CD4-positive, alpha-beta T cell (primary cell): ENCODE results near the gene SLC41A3. TPM values are rescaled to one million over a fixed set of nuclear protein-coding genes. Genes with fewer than 3 reads are reported as not detected.

Experiments used
- ATAC-seq: fragments of 200-7000 bp; cut with Tn5 transposase; one replicate; pipeline ENCODE4 v1.10.0; 2022; ENCODE audit warnings: mild to moderate bottlenecking; ENCODE audit not compliant: poor library complexity
- CTCF ChIA-PET: fragments of 350-600 bp; sonication (Branson Sonifier 250); formaldehyde crosslinking; loops from one replicate; lab custom pipeline; 2021; ENCODE audit warnings: antibody characterized with exemption, inconsistent platforms; lab: Charles Lee
- POLR2A ChIA-PET: fragments of 350-600 bp; sonication (Branson Sonifier 250); formaldehyde crosslinking; loops from one replicate; lab custom pipeline; 2021; ENCODE audit warnings: antibody characterized with exemption, inconsistent platforms; lab: Charles Lee
- DNase-seq, 14 experiments: peaks; one replicate each; pipeline ENCODE4 v3.0.0-alpha.2; 2013 to 2020; ENCODE audit warnings: mixed read lengths in 2 of 14
- H3K27ac ChIP-seq, 2 donors: one replicate each; pipeline versions ENCODE4 v1.5.1 to v1.7.0; 2013; ENCODE audit warnings: low read length in 2 of 2, low read depth in 1 of 2, mild to moderate bottlenecking in 1 of 2
- H3K27me3 ChIP-seq, 2 experiments: 1 replicate in 1 of 2; 2 replicates in 1 of 2; pipeline versions ENCODE4 v1.6.1 to v1.7.0; 2013; ENCODE audit warnings: low read length in 2 of 2, control low read depth in 1 of 2, mild to moderate bottlenecking in 1 of 2, moderate library complexity in 1 of 2; ENCODE audit not compliant: insufficient read depth in 2 of 2, control insufficient read depth in 1 of 2
- H3K36me3 ChIP-seq: one replicate; pipeline ENCODE4 v1.6.1; 2013; ENCODE audit warnings: low read length, control low read depth; ENCODE audit not compliant: insufficient read depth
- H3K4me1 ChIP-seq: one replicate; pipeline ENCODE4 v1.6.1; 2013; ENCODE audit warnings: low read length, control low read depth; ENCODE audit not compliant: insufficient read depth
- H3K4me3 ChIP-seq: one replicate; pipeline ENCODE4 v1.5.1; 2013; ENCODE audit warnings: mild to moderate bottlenecking, low read length, moderate library complexity
- H3K9me3 ChIP-seq, 2 experiments: 1 replicate in 1 of 2; 2 replicates in 1 of 2; pipeline versions ENCODE4 v1.6.1 to v1.7.0; 2013; ENCODE audit warnings: low read length in 2 of 2, mild to moderate bottlenecking in 2 of 2, control low read depth in 1 of 2, moderate library complexity in 1 of 2; ENCODE audit not compliant: control insufficient read depth in 1 of 2, insufficient read depth in 1 of 2
- H3K27ac Mint-ChIP-seq: one replicate; pipeline ENCODE4 v1.8.0; 2020; ENCODE audit warnings: mixed read lengths
- H3K27me3 Mint-ChIP-seq: one replicate; pipeline ENCODE4 v1.8.0; 2021; ENCODE audit warnings: mixed read lengths
- H3K36me3 Mint-ChIP-seq: one replicate; pipeline ENCODE4 v1.8.0; 2021; ENCODE audit warnings: low read depth, mixed read lengths
- H3K4me1 Mint-ChIP-seq: one replicate; pipeline ENCODE4 v1.8.0; 2021; ENCODE audit warnings: low read depth, mixed read lengths
- H3K4me3 Mint-ChIP-seq: one replicate; pipeline ENCODE4 v1.8.0; 2020; ENCODE audit warnings: mild to moderate bottlenecking, mixed read lengths
- H3K9me3 Mint-ChIP-seq: one replicate; pipeline ENCODE4 v1.8.0; 2020; ENCODE audit warnings: mixed read lengths
- intact Hi-C, 2 experiments: fragments of 100-400 bp; cut with DNase I in 1 of 2; cut with micrococcal nuclease in 1 of 2; formaldehyde crosslinking; loops; one replicate each; pipeline versions ENCODE4 v1.15.1 to v1.9.0; 2023 to 2025; cut with DNase I, micrococcal nuclease
- polyA plus RNA-seq, 2 donors: library from polyadenylated mRNA; unstranded; fragments of 120-200 nt; gene quantifications; one replicate each; pipeline ENCODE4 v1.2.1, GENCODE V29; 2013
- total RNA-seq, 174 experiments: library from RNA in 2 of 174; stranded (reverse) in 2 of 174; gene quantifications; one replicate each; pipeline ENCODE4 v1.2.3 and lab custom pipeline; 2021 to 2026
- TF ChIP-seq, protein P1 (sequence below): fragments of 200-600 bp; IDR thresholded peaks from one replicate; pipeline ENCODE4 v1.8.0; 2022; ENCODE audit warnings: antibody characterized with exemption, mild to moderate bottlenecking

Gene SLC41A3
- total RNA-seq (10 to 100 TPM; 26.5 to 29.1 TPM), total RNA-seq (lab: John Stamatoyannopoulos, UW) (16.8 to 46.6 (median 26.8) reads per million in 172 experiments)
- 26.5 TPM for polyA plus RNA-seq (2013, experiment 1 of 2)
- 26.5 TPM for polyA plus RNA-seq (2013, experiment 2 of 2)

DNA sequence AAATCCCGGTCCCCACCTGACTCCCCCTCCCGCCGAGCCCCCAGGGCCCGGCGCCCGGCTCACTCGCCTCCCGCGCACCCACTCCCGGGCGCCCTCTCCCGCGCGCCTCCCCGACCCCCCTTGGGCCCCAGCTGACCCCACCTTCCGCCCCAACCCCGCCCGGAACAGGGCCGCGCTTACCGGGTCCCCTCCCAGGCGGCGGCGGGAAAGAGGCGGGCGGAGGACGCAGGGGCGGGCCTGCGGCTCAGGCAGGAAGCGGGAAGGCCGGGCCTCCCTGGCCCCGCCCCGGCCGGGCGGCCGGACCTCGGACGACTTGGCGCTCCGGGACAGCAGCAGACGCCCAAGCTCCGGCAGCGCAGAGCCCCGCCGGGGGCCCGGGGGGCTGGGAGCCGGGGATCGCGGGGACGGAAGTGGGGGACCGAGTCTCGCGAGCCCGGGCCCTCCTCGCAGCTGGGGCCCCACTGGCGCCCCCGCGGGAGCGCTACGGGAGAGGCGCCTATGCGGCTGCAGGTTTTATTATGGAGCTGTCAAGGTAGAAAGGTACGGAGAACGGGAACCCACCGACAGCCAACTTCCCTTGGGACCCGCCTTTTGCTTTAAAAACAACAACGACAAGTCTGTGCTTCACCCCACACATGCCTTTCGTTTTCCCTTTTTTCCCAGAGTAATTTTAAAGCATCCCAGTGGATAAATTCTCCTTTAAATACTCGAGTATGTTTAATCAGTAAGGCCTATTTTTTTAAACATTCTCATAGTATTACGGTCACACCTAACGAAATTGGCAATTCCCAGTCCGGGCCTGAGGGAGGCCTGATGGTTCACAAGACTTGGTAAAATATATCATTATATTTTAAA lies at the start of gene SLC41A3:
SLC41A3 (minus strand) TSS at position 212 of the 855 bp plus-strand sequence. CDS start 15,905 bp downstream, outside the sequence.
- ChIA-PET CTCF (interaction anchor here (0.7 to 1.1 kb wide), 5 partner anchors 11 to 582 kb away, joined by 3 to 4 read pairs (median 3); no protein-coding TSS in a partner anchor), POLR2A (interaction anchor here (0.7 to 1.4 kb wide), 9 partner anchors 12 to 1588 kb away, joined by 3 to 23 read pairs (median 5); partner anchors contain the start of genes ABTB1 and ZXDC)
- peak within 1 kb of the TSS; percentile 70 for H3K4me3 ChIP-seq
- Mint-ChIP-seq H3K4me3 (peak within 1 kb of the TSS; percentile 93), H3K27me3 (no peaks in the 10 kb centered on the region), H3K36me3 (peaks cover 5% of the 10 kb centered on the region), H3K27ac (peak within 1 kb of the TSS; percentile 85), H3K9me3 (no peaks in the 10 kb centered on the region), H3K4me1 (peaks cover 30% of the 10 kb centered on the region)
- DNase-seq (peak; percentile 65 to 88 (median 82)), ATAC-seq (peak; percentile 86)
- H3K9me3 ChIP-seq, result no peaks in the 10 kb centered on the region
- H3K27me3 ChIP-seq, result no peaks in the 10 kb centered on the region
- peaks cover 28% of the 10 kb centered on the region for H3K4me1 ChIP-seq
- H3K36me3 ChIP-seq, result no peaks in the 10 kb centered on the region
- intact Hi-C loops, result loop anchor here (1.0 to 10.0 kb wide), 13 partner anchors 92 to 1591 kb away; partner anchors contain the start of genes ABTB1 (in 1 of the 2), KLF15 (in 1 of the 2), MCM2 (in 1 of the 2) and OSBPL11 (in 1 of the 2)
- H3K27ac ChIP-seq, result peak within 1 kb of the TSS; percentile 33 to 72
- TF ChIP-seq, protein P1, sequence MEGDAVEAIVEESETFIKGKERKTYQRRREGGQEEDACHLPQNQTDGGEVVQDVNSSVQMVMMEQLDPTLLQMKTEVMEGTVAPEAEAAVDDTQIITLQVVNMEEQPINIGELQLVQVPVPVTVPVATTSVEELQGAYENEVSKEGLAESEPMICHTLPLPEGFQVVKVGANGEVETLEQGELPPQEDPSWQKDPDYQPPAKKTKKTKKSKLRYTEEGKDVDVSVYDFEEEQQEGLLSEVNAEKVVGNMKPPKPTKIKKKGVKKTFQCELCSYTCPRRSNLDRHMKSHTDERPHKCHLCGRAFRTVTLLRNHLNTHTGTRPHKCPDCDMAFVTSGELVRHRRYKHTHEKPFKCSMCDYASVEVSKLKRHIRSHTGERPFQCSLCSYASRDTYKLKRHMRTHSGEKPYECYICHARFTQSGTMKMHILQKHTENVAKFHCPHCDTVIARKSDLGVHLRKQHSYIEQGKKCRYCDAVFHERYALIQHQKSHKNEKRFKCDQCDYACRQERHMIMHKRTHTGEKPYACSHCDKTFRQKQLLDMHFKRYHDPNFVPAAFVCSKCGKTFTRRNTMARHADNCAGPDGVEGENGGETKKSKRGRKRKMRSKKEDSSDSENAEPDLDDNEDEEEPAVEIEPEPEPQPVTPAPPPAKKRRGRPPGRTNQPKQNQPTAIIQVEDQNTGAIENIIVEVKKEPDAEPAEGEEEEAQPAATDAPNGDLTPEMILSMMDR, result peak; percentile 82

DNA sequence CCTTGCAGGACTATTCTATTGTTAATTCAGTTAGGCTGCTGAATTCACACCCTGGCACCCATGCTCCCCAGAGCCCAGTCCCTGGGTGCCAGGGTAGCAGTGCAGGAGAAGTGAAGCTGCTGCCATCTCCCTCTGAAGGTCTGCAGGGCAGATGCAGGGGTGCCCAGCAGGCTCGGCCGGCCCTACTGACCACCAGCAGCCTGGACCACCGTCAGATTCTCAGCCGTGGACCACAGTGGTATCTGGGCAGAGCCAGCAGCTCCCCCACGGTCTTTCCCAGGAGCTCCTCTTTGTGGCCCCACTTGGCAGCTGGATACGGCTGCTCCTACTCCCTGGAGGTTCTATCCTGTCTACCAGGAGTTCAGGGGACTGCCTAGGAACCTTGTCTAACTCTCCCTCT lies 49.7 kb upstream of the SLC41A3 start:
- TF ChIP-seq, protein P1, result no peak
- no peak overlapping the region for H3K4me3 ChIP-seq
- ATAC-seq (no peak), DNase-seq (peak in 1 of 14 experiments; percentile 28)
- Mint-ChIP-seq H3K4me1 (no peaks in the 10 kb centered on the region), H3K27ac (no peak overlapping the region), H3K36me3 (no peaks in the 10 kb centered on the region), H3K27me3 (peaks cover 29% of the 10 kb centered on the region), H3K4me3 (no peak overlapping the region), H3K9me3 (no peaks in the 10 kb centered on the region)
- no peak overlapping the region for H3K27ac ChIP-seq
- intact Hi-C loops, result loop anchor here (1.0 to 10.0 kb wide), 3 partner anchors 251 to 1411 kb away; no protein-coding TSS in a partner anchor
- CTCF ChIA-PET, result no interaction called here
- peaks cover 0 to 8% of the 10 kb centered on the region in 2 experiments for H3K27me3 ChIP-seq
- H3K4me1 ChIP-seq, result peaks cover 4% of the 10 kb centered on the region
- POLR2A ChIA-PET, result interaction anchor here (1.0 kb wide), 1 partner anchor 33 kb away, joined by 5 read pairs; no protein-coding TSS in a partner anchor
- no peaks in the 10 kb centered on the region for H3K36me3 ChIP-seq
- peaks cover 0 to 5% of the 10 kb centered on the region in 2 experiments for H3K9me3 ChIP-seq

DNA sequence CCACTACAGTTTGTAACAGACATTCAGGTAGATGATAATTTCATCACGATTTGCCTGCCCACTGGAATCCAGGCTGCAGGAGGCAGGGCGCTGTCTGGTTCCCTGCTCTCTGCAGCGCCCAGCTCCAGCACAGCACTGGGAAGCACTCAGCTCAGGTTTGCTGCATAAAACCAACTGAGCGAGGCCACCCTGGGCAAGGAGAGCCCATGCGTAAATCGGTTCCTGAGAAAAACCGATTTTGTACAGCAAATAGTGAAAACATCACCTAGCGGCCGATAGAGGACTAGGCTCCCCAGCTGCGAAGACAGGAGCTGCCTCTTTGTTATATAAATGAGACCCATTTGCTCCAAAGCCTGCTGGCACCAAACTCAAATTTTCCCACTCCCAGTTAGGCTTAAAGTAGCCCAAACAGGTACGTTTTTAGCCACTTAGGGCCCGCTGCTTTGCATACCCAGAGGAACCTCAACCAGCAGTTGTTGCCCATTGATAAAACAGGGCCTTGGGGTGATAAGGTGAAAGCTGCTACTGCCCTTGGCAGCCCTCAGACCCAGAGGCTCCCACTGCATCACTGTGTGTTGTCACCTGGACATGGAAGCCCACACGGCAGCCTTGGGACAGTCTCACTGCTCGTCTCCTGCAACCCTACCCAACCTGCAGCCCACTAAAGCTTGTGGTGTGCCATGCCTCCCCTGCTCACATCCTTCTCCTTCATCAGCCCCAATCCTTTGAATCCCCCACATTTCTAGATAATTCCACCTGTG lies 49.0 kb upstream of the SLC41A3 start:
- H3K27me3 ChIP-seq, result peaks cover 0 to 8% of the 10 kb centered on the region in 2 experiments
- peaks cover 4% of the 10 kb centered on the region for H3K4me1 ChIP-seq
- peak in 1 of 14 experiments; percentile 14 for DNase-seq
- H3K9me3 ChIP-seq, result peaks cover 0 to 5% of the 10 kb centered on the region in 2 experiments
- Mint-ChIP-seq H3K4me1 (no peaks in the 10 kb centered on the region), H3K4me3 (no peak overlapping the region), H3K27me3 (peaks cover 22% of the 10 kb centered on the region), H3K36me3 (no peaks in the 10 kb centered on the region), H3K9me3 (no peaks in the 10 kb centered on the region), H3K27ac (no peak overlapping the region)
- no peak for ATAC-seq
- TF ChIP-seq, protein P1, result no peak
- H3K36me3 ChIP-seq, result no peaks in the 10 kb centered on the region
- intact Hi-C loops, result loop anchor here (10.0 kb wide), 2 partner anchors 252 to 1412 kb away; no protein-coding TSS in a partner anchor
- no peak overlapping the region for H3K27ac ChIP-seq
- ChIA-PET CTCF (no interaction called here), POLR2A (interaction anchor here (1.0 kb wide), 1 partner anchor 34 kb away, joined by 5 read pairs; no protein-coding TSS in a partner anchor)
- H3K4me3 ChIP-seq, result no peak overlapping the region
